ENCODE data around the gene CLCN4.

- TF ChIP-seq CTCF (IDR thresholded peaks at IDR 0.05) (no peak), POLR2A (IDR thresholded peaks at IDR 0.05) (no peak), POLR2AphosphoS5 (IDR thresholded peaks at IDR 0.05) (no peak)
These were observed 109.0 kb downstream of the CLCN4 start for GRCh38 chrX:10265775-10266174.

Measured in stomach (tissue), 4 donors.